Subcutaneous abdominal adipose tissue (tissue), 5 donors: ENCODE data around the gene HECTD4.

ENCODE experiments used
- H3K27ac ChIP-seq: one replicate; pipeline ENCODE4 v1.7.0; 2013; ENCODE audit warnings: low read depth, mild to moderate bottlenecking, inconsistent platforms, low read length, moderate library complexity
- H3K27me3 ChIP-seq, 5 donors: one replicate each; pipeline ENCODE4 v1.7.0; 2013; ENCODE audit warnings: low read length in 5 of 5, inconsistent platforms in 1 of 5; ENCODE audit not compliant: control insufficient read depth in 5 of 5, insufficient read depth in 4 of 5
- H3K36me3 ChIP-seq, 5 donors: one replicate each; pipeline ENCODE4 v1.7.0; 2013; ENCODE audit warnings: low read length in 5 of 5; ENCODE audit not compliant: control insufficient read depth in 5 of 5, insufficient read depth in 5 of 5
- H3K4me1 ChIP-seq, 5 donors: one replicate each; pipeline ENCODE4 v1.7.0; 2013; ENCODE audit warnings: low read length in 5 of 5, mild to moderate bottlenecking in 3 of 5, moderate library complexity in 1 of 5; ENCODE audit not compliant: control insufficient read depth in 5 of 5, insufficient read depth in 5 of 5
- H3K4me3 ChIP-seq, 5 donors: one replicate each; pipeline ENCODE4 v1.7.0; 2013; ENCODE audit warnings: low read length in 5 of 5, low read depth in 1 of 5
- H3K9ac ChIP-seq, 5 donors: one replicate each; pipeline ENCODE4 v1.7.0; 2013; ENCODE audit warnings: low read length in 5 of 5, mild to moderate bottlenecking in 4 of 5, moderate library complexity in 3 of 5
- H3K9me3 ChIP-seq, 5 donors: one replicate each; pipeline ENCODE4 v1.7.0; 2013; ENCODE audit warnings: low read length in 5 of 5; ENCODE audit not compliant: control insufficient read depth in 5 of 5
- donor health status: healthy.
- donor health status: healthy.
- donor health status: healthy.
- donor health status: healthy.
- donor health status: healthy.

Gene HECTD4

GRCh38 chr12:112208301-112208910, 173.8 kb downstream of the HECTD4 start:
- H3K4me3 ChIP-seq, result no peak overlapping the region
- no peaks in the 10 kb centered on the region for H3K9me3 ChIP-seq
- H3K27me3 ChIP-seq, result no peaks in the 10 kb centered on the region
- H3K4me1 ChIP-seq, result no peaks in the 10 kb centered on the region
- no peak overlapping the region for H3K27ac ChIP-seq
- H3K36me3 ChIP-seq, result peaks cover 25 to 90% (median 61%) of the 10 kb centered on the region in 5 donors
- no peak overlapping the region for H3K9ac ChIP-seq

DNA sequence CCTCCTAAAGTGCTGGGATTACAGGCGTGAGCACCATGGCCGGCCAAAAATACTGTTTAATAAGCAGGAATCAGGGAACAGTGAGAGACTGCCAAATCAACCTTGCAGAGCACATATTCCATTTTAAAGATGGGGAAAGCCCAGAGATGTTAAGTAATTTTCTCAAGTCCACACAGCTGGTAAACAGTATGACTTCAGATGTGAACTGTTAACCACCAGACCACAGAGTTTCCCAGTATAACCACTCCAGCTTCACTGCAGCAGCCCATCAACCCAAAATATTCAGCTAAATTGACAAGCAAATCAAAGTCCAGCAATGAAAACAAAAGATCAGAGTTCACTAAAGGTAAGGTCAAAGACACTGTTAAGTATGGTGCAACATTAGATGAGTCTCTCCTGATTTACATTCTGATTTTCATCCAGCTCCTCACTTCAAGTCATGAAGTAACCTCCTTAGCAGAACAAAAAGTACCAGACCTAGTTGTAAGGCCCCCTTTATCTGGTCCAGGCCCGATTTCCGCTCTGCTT, 174.8 kb downstream of the HECTD4 start:
- no peaks in the 10 kb centered on the region for H3K27me3 ChIP-seq
- no peak overlapping the region for H3K27ac ChIP-seq
- peaks cover 25 to 95% (median 70%) of the 10 kb centered on the region in 5 donors for H3K36me3 ChIP-seq
- no peaks in the 10 kb centered on the region for H3K4me1 ChIP-seq
- no peak overlapping the region for H3K4me3 ChIP-seq
- H3K9ac ChIP-seq, result no peak overlapping the region
- H3K9me3 ChIP-seq, result no peaks in the 10 kb centered on the region

GRCh38 chr12:112206944-112207343, 175.3 kb downstream of the HECTD4 start:
- Histone ChIP-seq H3K9me3 (no peaks in the 10 kb centered on the region), H3K27ac (no peak overlapping the region), H3K9ac (no peak overlapping the region), H3K27me3 (no peaks in the 10 kb centered on the region), H3K4me3 (no peak overlapping the region), H3K36me3 (peaks cover 21 to 94% (median 65%) of the 10 kb centered on the region in 5 donors), H3K4me1 (no peaks in the 10 kb centered on the region)

GRCh38 chr12:112199136-112199535, 183.1 kb downstream of the HECTD4 start:
- no peak overlapping the region for H3K27ac ChIP-seq
- no peaks in the 10 kb centered on the region for H3K27me3 ChIP-seq
- H3K9ac ChIP-seq, result no peak overlapping the region
- H3K36me3 ChIP-seq, result peaks cover 18 to 76% (median 62%) of the 10 kb centered on the region in 5 donors
- no peaks in the 10 kb centered on the region for H3K9me3 ChIP-seq
- no peaks in the 10 kb centered on the region for H3K4me1 ChIP-seq
- no peak overlapping the region for H3K4me3 ChIP-seq

GRCh38 chr12:112198120-112198733, 184.0 kb downstream of the HECTD4 start:
- H3K9me3 ChIP-seq, result no peaks in the 10 kb centered on the region
- H3K4me1 ChIP-seq, result no peaks in the 10 kb centered on the region
- no peak overlapping the region for H3K9ac ChIP-seq
- no peaks in the 10 kb centered on the region for H3K27me3 ChIP-seq
- H3K4me3 ChIP-seq, result no peak overlapping the region
- H3K27ac ChIP-seq, result no peak overlapping the region
- peaks cover 19 to 77% (median 62%) of the 10 kb centered on the region in 5 donors for H3K36me3 ChIP-seq

GRCh38 chr12:112196196-112196875, 185.9 kb downstream of the HECTD4 start:
- Histone ChIP-seq H3K27ac (no peak overlapping the region), H3K4me3 (no peak overlapping the region), H3K36me3 (peaks cover 24 to 82% (median 70%) of the 10 kb centered on the region in 5 donors)

GRCh38 chr12:112194601-112195247, 187.5 kb downstream of the HECTD4 start:
- H3K4me1 ChIP-seq, result peaks cover 0 to 20% (median 8%) of the 10 kb centered on the region in 5 donors
- no peak overlapping the region for H3K4me3 ChIP-seq
- no peak overlapping the region for H3K27ac ChIP-seq
- H3K9me3 ChIP-seq, result no peaks in the 10 kb centered on the region
- peaks cover 26 to 87% (median 71%) of the 10 kb centered on the region in 5 donors for H3K36me3 ChIP-seq
- H3K27me3 ChIP-seq, result no peaks in the 10 kb centered on the region
- no peak overlapping the region for H3K9ac ChIP-seq

More at GRCh38 chr12:112196196-112196875, 185.9 kb downstream of the HECTD4 start:
- Histone ChIP-seq H3K9me3 (no peaks in the 10 kb centered on the region), H3K9ac (no peak overlapping the region), H3K27me3 (no peaks in the 10 kb centered on the region), H3K4me1 (peaks cover 0 to 14% (median 8%) of the 10 kb centered on the region in 5 donors)

GRCh38 chr12:112192475-112192874, 189.8 kb downstream of the HECTD4 start:
- no peak overlapping the region for H3K27ac ChIP-seq
- no peaks in the 10 kb centered on the region for H3K9me3 ChIP-seq
- peaks cover 16 to 79% (median 65%) of the 10 kb centered on the region in 5 donors for H3K36me3 ChIP-seq

GRCh38 chr12:112191840-112192321, 190.3 kb downstream of the HECTD4 start:
- Histone ChIP-seq H3K27ac (no peak overlapping the region), H3K9ac (peak overlapping the region in 2 of 5 donors; percentile 48 to 58), H3K36me3 (peaks cover 16 to 81% (median 61%) of the 10 kb centered on the region in 5 donors), H3K4me3 (no peak overlapping the region), H3K27me3 (no peaks in the 10 kb centered on the region), H3K9me3 (no peaks in the 10 kb centered on the region), H3K4me1 (peaks cover 0 to 20% (median 8%) of the 10 kb centered on the region in 5 donors)

More at GRCh38 chr12:112192475-112192874, 189.8 kb downstream of the HECTD4 start:
- H3K9ac ChIP-seq, result peak overlapping the region in 1 of 5 donors; percentile 44
- H3K4me3 ChIP-seq, result no peak overlapping the region
- H3K4me1 ChIP-seq, result peaks cover 0 to 20% (median 8%) of the 10 kb centered on the region in 5 donors
- H3K27me3 ChIP-seq, result no peaks in the 10 kb centered on the region
